ENCODE data around the gene RAF1.
"Not testable (repeated sequence)": the region's sequence is repeated elsewhere in the genome, so short reads cannot be mapped to it uniquely, and the experiment has no call there.

RAF1 gene

GRCh38 chr3:12544652-12545472 lies 119.1 kb downstream of the RAF1 start:
- TF ChIP-seq, protein P1, sequence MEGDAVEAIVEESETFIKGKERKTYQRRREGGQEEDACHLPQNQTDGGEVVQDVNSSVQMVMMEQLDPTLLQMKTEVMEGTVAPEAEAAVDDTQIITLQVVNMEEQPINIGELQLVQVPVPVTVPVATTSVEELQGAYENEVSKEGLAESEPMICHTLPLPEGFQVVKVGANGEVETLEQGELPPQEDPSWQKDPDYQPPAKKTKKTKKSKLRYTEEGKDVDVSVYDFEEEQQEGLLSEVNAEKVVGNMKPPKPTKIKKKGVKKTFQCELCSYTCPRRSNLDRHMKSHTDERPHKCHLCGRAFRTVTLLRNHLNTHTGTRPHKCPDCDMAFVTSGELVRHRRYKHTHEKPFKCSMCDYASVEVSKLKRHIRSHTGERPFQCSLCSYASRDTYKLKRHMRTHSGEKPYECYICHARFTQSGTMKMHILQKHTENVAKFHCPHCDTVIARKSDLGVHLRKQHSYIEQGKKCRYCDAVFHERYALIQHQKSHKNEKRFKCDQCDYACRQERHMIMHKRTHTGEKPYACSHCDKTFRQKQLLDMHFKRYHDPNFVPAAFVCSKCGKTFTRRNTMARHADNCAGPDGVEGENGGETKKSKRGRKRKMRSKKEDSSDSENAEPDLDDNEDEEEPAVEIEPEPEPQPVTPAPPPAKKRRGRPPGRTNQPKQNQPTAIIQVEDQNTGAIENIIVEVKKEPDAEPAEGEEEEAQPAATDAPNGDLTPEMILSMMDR (IDR thresholded peaks at IDR 0.05; ENCODE audit: low read depth, low read length) = no peak
- H3K4me3 ChIP-seq (replicated peaks in 1 of 2; ENCODE audit: low read depth in 2 of 2, low read length in 2 of 2) = no peak overlapping the region
- no peak for DNase-seq (ENCODE audit: low read depth in 2 of 2)

DNA sequence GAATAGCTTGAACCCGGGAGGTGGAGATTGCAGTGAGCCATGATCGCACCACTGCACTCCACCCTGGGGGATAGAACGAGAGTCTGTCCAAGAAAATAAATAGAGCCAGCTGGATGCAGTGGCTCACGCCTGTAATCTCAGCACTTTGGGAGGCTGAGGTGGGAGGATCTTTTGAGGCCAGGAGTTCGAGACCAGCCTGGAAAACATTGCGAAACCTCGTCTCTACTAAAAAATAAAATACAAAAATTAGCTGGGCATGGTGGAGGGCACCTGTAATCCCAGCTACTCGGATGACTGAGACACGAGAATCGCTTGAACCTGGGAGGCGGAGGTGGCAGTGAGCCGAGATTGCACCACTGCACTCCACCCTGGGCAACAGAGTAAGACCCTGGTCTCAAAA lies 120.4 kb downstream of the RAF1 start:
- DNase-seq (ENCODE audit: low read depth in 2 of 2) = not testable (repeated sequence)

GRCh38 chr3:12541625-12542024 lies 122.3 kb downstream of the RAF1 start:
- TF ChIP-seq, protein P1 (IDR thresholded peaks at IDR 0.05; ENCODE audit: low read depth, low read length) = peak; percentile 33
- peak in 1 of 2 donors; percentile 14 for DNase-seq (ENCODE audit: low read depth in 2 of 2)
- no peak overlapping the region for H3K4me3 ChIP-seq (replicated peaks in 1 of 2; ENCODE audit: low read depth in 2 of 2, low read length in 2 of 2)

More for the DNA sequence above, 120.4 kb downstream of the RAF1 start:
- not testable (repeated sequence) for H3K4me3 ChIP-seq (replicated peaks in 1 of 2; ENCODE audit: low read depth in 2 of 2, low read length in 2 of 2)

DNA sequence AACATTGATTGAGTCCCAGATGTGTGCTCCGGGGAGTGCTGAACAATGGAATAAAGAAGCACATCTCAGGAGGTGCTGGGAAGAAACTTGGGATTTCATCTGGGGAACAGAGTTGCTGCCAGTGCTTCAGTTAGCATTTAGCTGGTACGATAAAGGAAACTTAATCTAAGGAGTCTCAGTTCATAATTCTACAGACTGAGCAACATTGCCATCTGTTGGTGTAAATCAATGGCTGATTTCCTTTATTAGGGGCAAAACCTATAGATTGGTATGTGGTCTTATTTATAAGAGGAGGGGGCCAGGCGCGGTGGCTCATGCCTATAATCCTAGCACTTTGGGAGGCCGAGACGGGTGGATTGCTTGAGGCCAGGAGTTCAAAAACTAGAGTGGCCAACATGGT lies 127.5 kb downstream of the RAF1 start:
- peak; percentile 31 to 44 for DNase-seq (ENCODE audit: low read depth in 2 of 2)
- TF ChIP-seq, protein P1 (IDR thresholded peaks at IDR 0.05; ENCODE audit: low read depth, low read length) = peak; percentile 22
- no peak overlapping the region for H3K4me3 ChIP-seq (replicated peaks in 1 of 2; ENCODE audit: low read depth in 2 of 2, low read length in 2 of 2)

All from cardiac fibroblast (primary cell).